GM15510 (cell line): ENCODE measurements around the gene PLAGL2.

Experiments used
- POLR2A ChIP-seq: IDR thresholded peaks from 3 replicates; pipeline ENCODE4 v1.6.1; 2011; ENCODE audit warnings: borderline replicate concordance; ENCODE audit not compliant: insufficient read length; ENCODE audit errors: extremely low read depth

Gene PLAGL2

GRCh38 chr20:32235331-32236047, 27.9 kb upstream of the PLAGL2 start:
- no peak for TF ChIP-seq POLR2A

GRCh38 chr20:32234135-32234808, 26.7 kb upstream of the PLAGL2 start:
- no peak for TF ChIP-seq POLR2A

GRCh38 chr20:32233286-32233685, 25.7 kb upstream of the PLAGL2 start:
- no peak for TF ChIP-seq POLR2A

GRCh38 chr20:32232326-32232886, 24.9 kb upstream of the PLAGL2 start:
- no peak for TF ChIP-seq POLR2A

GRCh38 chr20:32231847-32232246, 24.3 kb upstream of the PLAGL2 start:
- no peak for TF ChIP-seq POLR2A

- no peak for TF ChIP-seq POLR2A
These were observed 23.7 kb upstream of the PLAGL2 start for GRCh38 chr20:32231245-32231644.

GRCh38 chr20:32230707-32231106, 23.2 kb upstream of the PLAGL2 start:
- TF ChIP-seq POLR2A, result no peak

- TF ChIP-seq POLR2A, result no peak
These were observed 21.8 kb upstream of the PLAGL2 start for GRCh38 chr20:32229251-32229747.

- TF ChIP-seq POLR2A, result no peak
These were observed 20.5 kb upstream of the PLAGL2 start for GRCh38 chr20:32227744-32228688.

- no peak for TF ChIP-seq POLR2A
These were observed 19.8 kb upstream of the PLAGL2 start for GRCh38 chr20:32227306-32227705.

- no peak for TF ChIP-seq POLR2A
These were observed 18.8 kb upstream of the PLAGL2 start for GRCh38 chr20:32226391-32226790.

- TF ChIP-seq POLR2A, result no peak
These were observed 16.9 kb upstream of the PLAGL2 start for GRCh38 chr20:32224463-32224862.

GRCh38 chr20:32218156-32218900, 10.8 kb upstream of the PLAGL2 start:
- no peak for TF ChIP-seq POLR2A
